ENCODE measurements around the gene HSP90B1.

HSP90B1 gene

DNA sequence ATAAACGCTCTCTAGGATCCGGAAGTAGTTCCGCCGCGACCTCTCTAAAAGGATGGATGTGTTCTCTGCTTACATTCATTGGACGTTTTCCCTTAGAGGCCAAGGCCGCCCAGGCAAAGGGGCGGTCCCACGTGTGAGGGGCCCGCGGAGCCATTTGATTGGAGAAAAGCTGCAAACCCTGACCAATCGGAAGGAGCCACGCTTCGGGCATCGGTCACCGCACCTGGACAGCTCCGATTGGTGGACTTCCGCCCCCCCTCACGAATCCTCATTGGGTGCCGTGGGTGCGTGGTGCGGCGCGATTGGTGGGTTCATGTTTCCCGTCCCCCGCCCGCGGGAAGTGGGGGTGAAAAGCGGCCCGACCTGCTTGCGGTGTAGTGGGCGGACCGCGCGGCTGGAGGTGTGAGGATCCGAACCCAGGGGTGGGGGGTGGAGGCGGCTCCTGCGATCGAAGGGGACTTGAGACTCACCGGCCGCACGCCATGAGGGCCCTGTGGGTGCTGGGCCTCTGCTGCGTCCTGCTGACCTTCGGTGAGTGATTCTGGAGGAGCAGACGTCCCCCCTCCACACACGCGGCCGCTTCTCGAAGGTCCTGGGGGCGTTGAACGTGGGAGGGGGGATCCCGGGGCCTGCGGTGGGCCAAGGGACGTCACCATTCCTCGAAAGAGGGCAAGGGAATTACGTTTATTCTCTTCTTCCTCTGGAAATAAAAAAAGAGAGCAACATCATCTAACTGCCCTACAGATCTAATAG is at the start of gene HSP90B1:
TSS of gene HSP90B1 (plus strand) at position 377 of the 753 bp plus-strand sequence. CDS start at position 483, 106 bp downstream.
- Mint-ChIP-seq H3K27me3 (no peaks in the 10 kb centered on the region), H3K9me3 (no peaks in the 10 kb centered on the region), H3K4me3 (peak within 1 kb of the TSS; percentile 89), H3K27ac (peak within 1 kb of the TSS; percentile 91), H3K4me1 (peaks cover 62% of the 10 kb centered on the region), H3K36me3 (peaks cover 42% of the 10 kb centered on the region)
- peak; percentile 85 for ATAC-seq

DNA sequence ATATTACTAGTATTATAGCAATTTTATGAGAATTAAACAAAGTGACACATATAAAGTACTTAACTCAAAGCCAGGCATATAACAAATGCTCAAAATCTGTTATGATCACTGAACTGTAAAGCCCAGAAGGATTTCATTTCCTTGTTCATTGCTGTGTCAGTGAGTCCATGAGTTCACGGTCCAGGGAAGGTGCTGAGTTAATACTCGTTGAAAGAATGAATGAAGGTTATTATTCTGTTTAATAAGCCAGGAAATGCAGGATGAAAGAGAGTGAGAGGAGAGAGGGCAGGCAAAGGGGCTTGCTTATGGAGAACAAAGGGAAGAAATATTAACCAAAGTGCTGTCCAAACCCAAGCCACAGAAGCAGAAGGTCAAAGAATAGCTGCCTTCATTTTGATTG is 48.9 kb upstream of the HSP90B1 start:
- peak overlapping the region; percentile 11 for H3K27ac Mint-ChIP-seq
- peak; percentile 58 for ATAC-seq

DNA sequence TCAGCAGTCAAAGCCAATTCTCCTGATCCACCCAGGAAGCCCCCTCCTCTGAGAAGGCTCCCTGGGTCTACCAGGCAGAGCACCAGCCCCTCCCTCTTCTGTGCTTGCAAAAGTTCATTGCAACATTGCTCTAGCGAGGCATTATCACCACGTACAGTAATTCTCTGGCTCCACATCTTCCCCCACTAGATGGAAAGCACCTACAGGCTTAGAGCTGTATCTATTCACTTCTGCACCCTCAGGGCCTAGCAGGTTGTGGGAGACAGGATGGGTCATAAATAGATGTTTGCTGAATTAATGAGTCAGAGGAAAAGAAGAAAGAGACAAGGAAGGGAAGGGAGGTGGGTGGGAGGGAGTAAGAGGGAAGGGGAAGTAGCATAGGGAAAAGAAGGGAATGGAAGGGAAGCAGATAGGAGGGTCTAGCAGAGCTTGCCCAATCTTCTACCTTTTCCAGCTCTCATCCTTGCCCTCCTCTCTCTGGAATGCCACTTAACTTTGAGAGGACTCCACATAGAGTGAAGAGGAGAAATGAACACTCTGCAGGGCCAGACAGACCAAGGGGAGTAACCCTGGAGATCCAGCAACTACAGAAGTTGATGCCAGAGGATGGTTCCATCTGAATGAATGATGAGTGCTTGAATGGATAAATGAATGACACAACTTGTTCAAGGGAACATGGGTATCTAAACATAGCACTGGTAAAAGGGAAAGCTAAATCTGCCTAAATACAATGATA is 47.2 kb upstream of the HSP90B1 start:
- no peak for ATAC-seq
- Mint-ChIP-seq H3K27me3 (no peaks in the 10 kb centered on the region), H3K36me3 (peaks cover 5% of the 10 kb centered on the region), H3K9me3 (no peaks in the 10 kb centered on the region), H3K27ac (no peak overlapping the region), H3K4me1 (peaks cover 45% of the 10 kb centered on the region), H3K4me3 (no peak overlapping the region)

More for the DNA sequence above, 48.9 kb upstream of the HSP90B1 start:
- Mint-ChIP-seq H3K4me1 (peaks cover 53% of the 10 kb centered on the region), H3K27me3 (no peaks in the 10 kb centered on the region), H3K9me3 (no peaks in the 10 kb centered on the region), H3K4me3 (no peak overlapping the region), H3K36me3 (peaks cover 4% of the 10 kb centered on the region)

DNA sequence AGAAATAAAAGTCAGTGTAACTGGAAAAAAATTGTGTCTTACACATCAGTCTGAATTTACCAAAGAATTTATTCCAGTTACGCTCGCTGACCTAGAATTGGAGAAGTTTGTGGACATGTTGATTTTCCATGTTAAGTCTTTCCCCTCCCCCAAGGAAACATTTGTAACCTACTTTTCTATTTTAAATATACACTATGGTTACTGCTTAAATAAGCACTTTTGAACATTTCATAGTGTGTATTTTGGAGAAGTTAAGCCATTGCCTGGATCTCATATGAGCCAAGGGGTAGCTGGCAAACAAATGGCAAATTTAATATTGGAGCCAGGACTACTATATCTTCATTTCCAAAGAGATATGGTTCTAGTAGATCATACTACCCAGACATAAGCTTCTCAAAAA is 46.3 kb upstream of the HSP90B1 start:
- Mint-ChIP-seq H3K4me1 (peaks cover 37% of the 10 kb centered on the region), H3K36me3 (peaks cover 10% of the 10 kb centered on the region), H3K27me3 (no peaks in the 10 kb centered on the region), H3K27ac (peak overlapping the region; percentile 50), H3K9me3 (no peaks in the 10 kb centered on the region), H3K4me3 (no peak overlapping the region)
- ATAC-seq = no peak

DNA sequence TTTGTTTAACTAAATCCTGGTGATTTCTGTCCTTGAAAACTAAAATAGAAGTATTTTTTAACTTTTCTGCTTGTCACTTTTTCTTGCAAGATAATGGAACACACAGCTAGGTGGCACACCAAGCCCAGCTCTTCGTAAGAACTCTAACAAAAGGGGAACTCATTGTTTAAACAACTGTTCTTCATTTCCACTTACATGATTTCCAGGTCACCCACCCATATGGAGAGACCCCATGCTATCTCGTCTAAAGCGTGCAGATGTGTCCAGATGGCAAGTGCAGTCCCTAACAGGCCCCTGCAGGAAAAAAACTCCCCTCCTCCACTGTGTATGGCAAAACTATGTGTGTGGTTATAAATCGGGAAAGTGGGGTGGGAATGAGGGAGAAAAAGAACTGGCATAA is 45.9 kb upstream of the HSP90B1 start:
- peaks cover 10% of the 10 kb centered on the region for H3K36me3 Mint-ChIP-seq
- no peaks in the 10 kb centered on the region for H3K9me3 Mint-ChIP-seq
- H3K27ac Mint-ChIP-seq = peak overlapping the region; percentile 50
- peak; percentile 55 for ATAC-seq
- no peaks in the 10 kb centered on the region for H3K27me3 Mint-ChIP-seq
- H3K4me3 Mint-ChIP-seq = no peak overlapping the region
- peaks cover 33% of the 10 kb centered on the region for H3K4me1 Mint-ChIP-seq

DNA sequence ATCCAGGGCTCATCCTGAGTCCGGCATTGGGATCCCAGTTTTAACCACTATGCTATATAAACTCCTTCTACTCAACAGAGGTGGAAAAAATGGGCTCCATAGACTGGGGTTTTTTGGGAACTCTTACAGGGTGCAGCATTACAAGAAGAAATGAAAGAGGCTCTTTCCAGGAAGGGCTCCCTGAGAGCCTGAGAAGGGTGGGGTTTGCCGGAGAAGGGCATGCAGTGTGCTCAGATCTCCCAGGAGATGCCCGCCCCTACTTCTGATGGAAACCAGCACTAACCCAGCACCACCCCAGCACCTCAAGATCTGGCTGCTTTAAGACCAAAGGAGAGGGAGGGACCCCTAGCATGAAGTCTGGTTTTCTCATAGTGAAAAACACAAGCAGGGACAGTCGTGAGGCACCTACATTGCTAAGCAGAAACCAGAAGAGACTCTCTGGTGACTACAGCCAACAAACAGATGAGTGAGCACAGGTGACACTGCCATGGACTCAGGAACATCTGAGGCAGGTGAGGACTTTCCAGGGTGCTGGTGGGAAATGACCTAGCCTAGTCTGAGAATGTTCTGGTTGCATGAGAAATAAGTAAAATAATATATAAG is 43.9 kb upstream of the HSP90B1 start:
- no peak for ATAC-seq
- Mint-ChIP-seq H3K4me3 (no peak overlapping the region), H3K9me3 (no peaks in the 10 kb centered on the region), H3K4me1 (peaks cover 16% of the 10 kb centered on the region), H3K27me3 (no peaks in the 10 kb centered on the region), H3K36me3 (peaks cover 10% of the 10 kb centered on the region), H3K27ac (peak overlapping the region; percentile 10)

DNA sequence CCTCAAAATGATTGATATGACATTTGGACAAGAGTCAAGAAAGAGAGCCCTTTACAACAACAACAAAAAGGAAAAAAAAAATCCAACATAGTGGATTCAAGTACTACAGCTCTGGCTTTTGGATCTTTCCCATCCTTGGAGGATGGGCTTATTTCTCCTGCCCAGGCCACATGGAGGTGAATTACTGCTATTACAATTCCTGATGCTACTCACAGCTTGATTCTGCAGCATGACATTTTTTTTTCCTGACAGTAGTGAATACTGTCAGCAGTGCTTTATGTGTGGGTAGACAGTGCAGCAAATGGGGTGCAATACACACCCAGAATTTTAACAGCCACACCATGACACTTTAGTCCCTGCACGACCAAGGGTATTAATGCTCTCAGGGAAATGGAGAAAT is 42.5 kb upstream of the HSP90B1 start:
- no peak for ATAC-seq
- H3K27me3 Mint-ChIP-seq = no peaks in the 10 kb centered on the region
- H3K27ac Mint-ChIP-seq = no peak overlapping the region

DNA sequence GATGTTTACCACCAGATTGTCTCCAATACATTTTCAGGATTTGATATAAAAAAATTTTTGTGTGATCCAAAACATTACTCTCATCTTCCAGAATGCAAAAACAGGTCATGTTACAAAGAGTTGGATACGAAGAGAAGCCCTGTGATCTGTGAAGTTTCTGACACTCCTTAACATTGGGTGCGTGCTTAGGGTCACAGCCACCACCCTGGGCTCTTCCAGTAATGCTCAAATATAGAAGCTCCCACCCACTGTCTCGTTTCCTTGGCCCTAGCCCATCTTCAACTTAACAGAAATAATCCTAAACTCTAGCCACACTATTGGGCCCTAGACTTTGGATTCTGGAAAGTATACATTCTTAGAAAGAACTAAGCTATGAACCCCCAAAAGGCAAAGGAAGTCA is 32.9 kb upstream of the HSP90B1 start:
- Mint-ChIP-seq H3K27ac (no peak overlapping the region), H3K4me1 (no peaks in the 10 kb centered on the region), H3K9me3 (no peaks in the 10 kb centered on the region), H3K27me3 (no peaks in the 10 kb centered on the region), H3K36me3 (peaks cover 14% of the 10 kb centered on the region), H3K4me3 (no peak overlapping the region)
- no peak for ATAC-seq

More for the DNA sequence above, 42.5 kb upstream of the HSP90B1 start:
- Mint-ChIP-seq H3K9me3 (no peaks in the 10 kb centered on the region), H3K36me3 (peaks cover 12% of the 10 kb centered on the region), H3K4me1 (peaks cover 12% of the 10 kb centered on the region), H3K4me3 (no peak overlapping the region)

DNA sequence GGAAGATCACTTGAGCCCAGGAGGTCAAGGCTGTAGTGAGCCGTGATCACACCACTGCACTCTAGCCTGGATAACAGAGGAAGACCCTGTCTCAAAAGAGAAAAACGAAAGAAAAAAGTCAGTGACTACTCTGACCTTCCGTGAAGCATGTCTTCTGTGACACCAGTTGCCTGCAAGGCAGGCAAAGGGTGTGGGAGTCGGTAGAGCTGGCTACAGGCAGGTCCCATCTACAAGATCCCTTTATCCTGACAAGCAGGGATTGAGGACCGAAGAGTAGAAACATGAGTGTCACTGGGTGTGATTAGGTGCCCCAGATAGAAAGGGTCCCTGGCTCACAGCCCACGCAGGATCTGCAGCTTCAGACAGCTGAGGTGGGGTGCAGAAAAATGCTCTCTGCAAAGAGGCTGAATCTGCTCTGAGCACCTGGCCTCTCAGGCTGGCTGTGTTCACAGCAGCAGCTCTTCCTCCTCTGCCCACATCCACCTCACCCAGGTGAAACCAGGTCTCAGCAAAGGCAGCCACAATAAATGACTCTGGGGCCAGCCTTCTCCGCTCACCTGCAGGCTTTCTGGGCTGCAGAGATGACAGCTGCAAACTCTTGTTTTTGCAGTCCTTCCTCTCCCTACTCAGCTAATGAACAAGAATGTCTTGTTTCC is 28.6 kb upstream of the HSP90B1 start:
- Mint-ChIP-seq H3K27me3 (no peaks in the 10 kb centered on the region), H3K36me3 (peaks cover 19% of the 10 kb centered on the region), H3K4me3 (no peak overlapping the region), H3K27ac (no peak overlapping the region), H3K4me1 (peaks cover 12% of the 10 kb centered on the region), H3K9me3 (peaks cover 6% of the 10 kb centered on the region)
- ATAC-seq = peak; percentile 27

DNA sequence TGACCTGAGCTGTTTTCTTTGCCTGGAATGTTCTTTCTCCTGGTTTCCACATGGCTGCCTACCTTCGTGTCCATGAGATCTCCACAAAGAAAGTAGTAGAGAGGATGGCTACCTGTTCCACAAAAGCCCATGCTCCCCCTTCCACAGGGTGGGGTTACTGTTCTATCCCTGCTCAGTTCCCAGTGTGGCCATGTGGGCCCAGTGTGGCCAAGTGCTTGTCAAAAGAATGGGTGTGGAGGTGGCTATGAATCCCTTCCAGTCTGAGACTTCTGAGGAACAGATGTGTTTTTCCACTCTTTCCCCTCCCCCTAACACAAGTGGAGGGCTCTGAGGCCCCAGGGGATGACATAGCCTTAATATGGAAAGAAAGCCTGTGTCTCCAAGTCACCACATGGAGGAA is 26.2 kb upstream of the HSP90B1 start:
- Mint-ChIP-seq H3K9me3 (peaks cover 6% of the 10 kb centered on the region), H3K36me3 (peaks cover 19% of the 10 kb centered on the region), H3K27ac (no peak overlapping the region), H3K4me1 (peaks cover 14% of the 10 kb centered on the region), H3K27me3 (no peaks in the 10 kb centered on the region), H3K4me3 (no peak overlapping the region)
- no peak for ATAC-seq

DNA sequence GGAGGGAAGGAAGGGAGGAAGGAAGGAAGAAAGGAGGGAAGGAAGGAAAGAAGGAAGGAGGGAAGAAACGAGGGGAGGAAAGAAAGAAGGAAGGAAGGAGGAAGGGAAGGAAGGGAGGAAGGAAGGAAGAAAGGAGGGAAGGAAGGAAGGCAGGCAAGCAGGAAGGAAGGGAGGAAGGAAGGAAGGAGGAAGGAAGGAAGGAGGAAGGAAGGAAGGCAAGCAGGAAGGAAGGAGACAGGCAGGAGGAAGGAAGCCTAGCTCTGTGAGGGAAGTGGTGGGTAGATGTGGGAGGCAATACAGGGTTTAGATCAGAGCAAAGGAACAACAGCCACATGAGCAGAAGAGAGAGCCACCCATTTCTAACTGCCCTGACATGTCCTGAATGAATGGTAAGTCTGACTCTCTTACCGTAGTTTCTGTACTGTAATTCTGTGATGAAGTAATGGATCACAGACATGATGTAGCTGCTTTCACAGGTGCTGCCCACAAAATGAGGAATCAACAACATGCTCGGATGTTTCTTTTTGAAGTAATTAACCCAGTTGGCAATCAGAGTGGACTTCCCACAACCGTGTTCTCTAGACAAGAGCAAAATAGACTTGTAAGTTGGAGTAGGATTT is 24.4 kb upstream of the HSP90B1 start:
- Mint-ChIP-seq H3K4me3 (no peak overlapping the region), H3K27ac (peak overlapping the region; percentile 80), H3K27me3 (no peaks in the 10 kb centered on the region), H3K9me3 (peaks cover 6% of the 10 kb centered on the region), H3K4me1 (peaks cover 14% of the 10 kb centered on the region), H3K36me3 (peaks cover 14% of the 10 kb centered on the region)
- no peak for ATAC-seq

DNA sequence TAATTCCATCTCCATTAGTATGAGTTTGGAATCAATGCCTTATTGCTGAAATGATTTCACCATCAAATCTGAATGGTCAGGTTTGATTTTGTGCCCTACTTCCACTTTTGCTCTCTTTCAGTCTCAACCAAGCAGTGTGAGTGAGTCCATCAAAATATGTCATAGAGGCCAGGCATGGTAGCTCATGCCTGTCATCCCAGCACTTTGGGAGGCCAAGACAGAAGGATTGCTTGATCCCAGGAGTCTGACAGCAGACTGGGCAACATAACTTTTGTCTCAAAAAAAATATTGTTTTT is 22.0 kb upstream of the HSP90B1 start:
- no peak for ATAC-seq

DNA sequence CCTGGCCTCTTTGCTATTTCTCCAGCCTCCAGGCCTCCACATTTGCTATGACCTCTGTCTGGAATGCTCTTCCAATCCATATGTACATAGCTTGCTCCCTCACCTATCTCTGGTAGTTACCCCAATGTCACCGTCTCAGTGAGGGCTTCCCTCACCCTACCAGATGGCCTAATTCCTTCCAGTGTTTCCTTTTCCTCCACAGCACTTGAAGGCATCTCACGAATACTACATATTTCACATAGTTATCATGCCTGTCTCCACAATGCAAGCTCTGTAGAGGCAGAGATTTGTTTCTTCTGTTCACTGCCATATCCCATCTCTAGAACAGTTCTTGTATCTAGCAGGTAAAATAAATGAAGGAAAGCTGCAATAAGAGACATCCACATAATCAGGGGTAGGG is 21.3 kb upstream of the HSP90B1 start:
- H3K9me3 Mint-ChIP-seq = peaks cover 6% of the 10 kb centered on the region
- H3K4me3 Mint-ChIP-seq = no peak overlapping the region
- no peak for ATAC-seq
- no peak overlapping the region for H3K27ac Mint-ChIP-seq
- no peaks in the 10 kb centered on the region for H3K27me3 Mint-ChIP-seq
- peaks cover 10% of the 10 kb centered on the region for H3K36me3 Mint-ChIP-seq
- H3K4me1 Mint-ChIP-seq = peaks cover 14% of the 10 kb centered on the region

More for the DNA sequence above, 22.0 kb upstream of the HSP90B1 start:
- Mint-ChIP-seq H3K9me3 (peaks cover 6% of the 10 kb centered on the region), H3K4me3 (no peak overlapping the region), H3K36me3 (peaks cover 13% of the 10 kb centered on the region), H3K27me3 (no peaks in the 10 kb centered on the region), H3K4me1 (peaks cover 14% of the 10 kb centered on the region), H3K27ac (no peak overlapping the region)

DNA sequence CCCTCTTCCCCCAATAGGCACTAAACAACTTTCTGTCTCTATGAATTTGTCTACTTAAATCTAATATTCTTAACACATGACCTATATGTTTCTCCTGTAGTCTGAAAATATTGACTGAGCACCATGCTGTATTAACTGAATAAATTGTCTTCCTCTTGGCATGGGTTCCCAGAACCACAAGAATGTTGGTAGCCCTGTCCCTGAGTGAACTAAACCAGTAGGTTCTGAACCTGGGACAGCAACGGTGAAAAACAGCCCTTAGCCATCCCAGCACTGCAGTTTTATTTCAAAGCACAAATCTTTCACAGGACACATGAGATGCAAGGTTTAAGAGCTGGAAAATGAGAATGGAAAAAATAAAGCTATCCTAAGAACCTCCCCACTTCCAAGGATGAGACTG is 20.4 kb upstream of the HSP90B1 start:
- Mint-ChIP-seq H3K36me3 (peaks cover 8% of the 10 kb centered on the region), H3K9me3 (peaks cover 6% of the 10 kb centered on the region), H3K4me1 (peaks cover 14% of the 10 kb centered on the region), H3K4me3 (no peak overlapping the region), H3K27me3 (no peaks in the 10 kb centered on the region), H3K27ac (no peak overlapping the region)
- ATAC-seq = no peak

DNA sequence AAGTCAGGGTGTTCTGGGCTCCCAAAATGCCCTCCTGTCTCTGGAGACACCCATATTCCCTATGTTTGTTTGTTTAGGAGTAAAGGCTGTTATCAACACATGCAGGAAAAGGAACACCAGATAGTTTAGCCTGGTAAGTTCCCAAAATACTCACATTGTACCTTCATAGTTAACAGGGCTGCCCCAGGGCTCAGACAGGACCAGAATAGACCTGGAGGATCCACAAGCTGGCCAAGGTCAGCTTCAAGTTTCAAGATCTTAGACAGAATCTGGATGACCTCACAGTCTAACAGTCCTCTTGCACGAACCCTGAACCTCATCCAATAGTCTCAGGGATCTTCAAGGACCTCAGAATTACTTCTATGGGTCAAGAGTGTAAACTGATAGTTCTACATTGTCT is 18.1 kb upstream of the HSP90B1 start:
- H3K27ac Mint-ChIP-seq = no peak overlapping the region
- peaks cover 10% of the 10 kb centered on the region for H3K36me3 Mint-ChIP-seq
- no peaks in the 10 kb centered on the region for H3K27me3 Mint-ChIP-seq
- H3K4me3 Mint-ChIP-seq = no peak overlapping the region
- ATAC-seq = no peak
- H3K9me3 Mint-ChIP-seq = no peaks in the 10 kb centered on the region
- H3K4me1 Mint-ChIP-seq = no peaks in the 10 kb centered on the region
